Measurements from ENCODE around the gene PFDN6. TPM values are rescaled to one million over a fixed set of nuclear protein-coding genes. Genes with fewer than 3 reads are reported as not detected.

PFDN6 gene
- polyA plus RNA-seq, 1 of the 3 experiments (the other 2 are of a cell fraction) = 182 TPM

- no peak for TF ChIP-seq REST (IDR thresholded peaks at IDR 0.05; ENCODE audit: low read depth, low read length)
- TF ChIP-seq EP300 (IDR thresholded peaks at IDR 0.05; ENCODE audit: borderline replicate concordance in 1 of 2, low read depth in 1 of 2, low read length in 1 of 2) = no peak
- TF ChIP-seq TAF1 (IDR thresholded peaks at IDR 0.05; ENCODE audit: borderline replicate concordance, low read depth, low read length) = no peak
- no peak for TF ChIP-seq SIN3A (IDR thresholded peaks at IDR 0.05; ENCODE audit: borderline replicate concordance, low read depth, low read length)
- no peak for TF ChIP-seq ZBTB33 (IDR thresholded peaks at IDR 0.05; ENCODE audit: borderline replicate concordance, low read depth)
- no peak for TF ChIP-seq FOXM1 (IDR thresholded peaks at IDR 0.05; ENCODE audit: low read depth)
- no peak for TF ChIP-seq MEF2A (IDR thresholded peaks at IDR 0.05; ENCODE audit: borderline replicate concordance, low read depth)
- no peak for TF ChIP-seq FOXJ3 (CRISPR knock-in tag; IDR thresholded peaks at IDR 0.05)
- TF ChIP-seq EZH2phosphoT487 (IDR thresholded peaks at IDR 0.05; ENCODE audit: borderline replicate concordance, low read depth) = no peak
These were observed 1.1 kb downstream of the PFDN6 start (continued) for GRCh38 chr6:33290459-33290858.

- POLR2A ChIA-PET = interaction anchor here (1.8 kb wide), 1 partner anchor 16 kb away, joined by 8 read pairs; the partner anchor contains the start of gene B3GALT4
- Histone ChIP-seq H3K27me3 (ENCODE audit: insufficient read depth) (no peaks in the 10 kb centered on the region), H3K9me2 (no peaks in the 10 kb centered on the region), H3K9me3 (no peaks in the 10 kb centered on the region), H3K27ac (ENCODE audit: low read depth in 2 of 2, low read length in 1 of 2) (no peak overlapping the region), H3K4me2 (no peak overlapping the region), H2AFZ (ENCODE audit: low read depth) (no peak overlapping the region), H3K4me3 (ENCODE audit: low read depth in 2 of 2, low read length in 1 of 2) (no peak overlapping the region), H3F3A (replicated peaks; ENCODE audit: insufficient read depth) (peaks cover 3% of the 10 kb centered on the region), H4K20me1 (ENCODE audit: insufficient read depth) (no peaks in the 10 kb centered on the region), H3K36me3 (replicated peaks in 1 of 2; ENCODE audit: control insufficient read depth in 1 of 2, insufficient read depth in 2 of 2, low read length in 1 of 2) (peaks cover 17 to 52% of the 10 kb centered on the region in 2 experiments), H3K9ac (no peak overlapping the region), H3K79me2 (ENCODE audit: insufficient read depth) (peaks cover 44% of the 10 kb centered on the region), H3K4me1 (ENCODE audit: control insufficient read depth in 1 of 2, insufficient read depth in 2 of 2, low read depth in 1 of 2, low read length in 1 of 2) (peaks cover 5 to 27% of the 10 kb centered on the region in 2 experiments; a peak in 3 of 4 replicates)
- CTCF ChIA-PET = interaction anchor here (1.4 kb wide), 1 partner anchor 16 kb away, joined by 4 read pairs; the partner anchor contains the start of gene B3GALT4
- 89% methylated on average over 13 of the region's 16 CpGs for whole genome bisulfite sequencing (ENCODE audit: low lambda C conversion rate)
- no peak for TF ChIP-seq USF1 (IDR thresholded peaks at IDR 0.05; ENCODE audit: borderline replicate concordance, low read depth)
- TF ChIP-seq EP300 (IDR thresholded peaks at IDR 0.05; ENCODE audit: borderline replicate concordance in 1 of 2, low read depth in 1 of 2, low read length in 1 of 2) = no peak
- no peak for TF ChIP-seq RXRA (IDR thresholded peaks at IDR 0.05; ENCODE audit: borderline replicate concordance, low read depth)
- 0 out of 2 replicates have a peak, but pooled peaks have one; percentile 15 for TF ChIP-seq POLR2AphosphoS5 (IDR thresholded peaks at IDR 0.05; ENCODE audit: low read depth, low read length)
- TF ChIP-seq MAX (IDR thresholded peaks at IDR 0.05; ENCODE audit: low read depth) = no peak
- no peak for DNase-seq
These were observed 3.7 kb downstream of the PFDN6 start for GRCh38 chr6:33292996-33293682.

All from SK-N-SH (cell line).